GM18508 (cell line): ENCODE measurements around the gene APH1B.
"Not testable (repeated sequence)": the region's sequence is repeated elsewhere in the genome, so short reads cannot be mapped to it uniquely, and the experiment has no call there.

ENCODE experiments used
- ATAC-seq: cut with Tn5 transposase; IDR thresholded peaks from one replicate; pipeline ENCODE4 v1.9.1; 2021; ENCODE audit warnings: moderate number of reproducible peaks; ENCODE audit not compliant: insufficient read depth, unreplicated experiment

The APH1B gene

GRCh38 chr15:63292771-63293170 is 15.4 kb downstream of the APH1B start:
- ATAC-seq, result no peak

GRCh38 chr15:63294359-63294758 is 17.0 kb downstream of the APH1B start:
- ATAC-seq, result no peak

- ATAC-seq, result no peak
These were observed 17.9 kb downstream of the APH1B start for GRCh38 chr15:63295341-63295740.

GRCh38 chr15:63296195-63296594 is 18.8 kb downstream of the APH1B start:
- ATAC-seq, result no peak

- no peak for ATAC-seq
These were observed 22.7 kb downstream of the APH1B start for GRCh38 chr15:63299943-63300575.

- ATAC-seq, result no peak
These were observed 23.7 kb downstream of the APH1B start for GRCh38 chr15:63301088-63301487.

- no peak for ATAC-seq
These were observed 27.9 kb downstream of the APH1B start for GRCh38 chr15:63305260-63305659.

- ATAC-seq, result no peak
These were observed 29.2 kb downstream of the APH1B start for GRCh38 chr15:63306492-63307073.

GRCh38 chr15:63308491-63308890 is 31.1 kb downstream of the APH1B start:
- no peak for ATAC-seq

- no peak for ATAC-seq
These were observed 31.5 kb downstream of the APH1B start for GRCh38 chr15:63308947-63309346.

- no peak for ATAC-seq
These were observed 33.2 kb downstream of the APH1B start for GRCh38 chr15:63310646-63311045.

GRCh38 chr15:63312286-63312685 is 34.9 kb downstream of the APH1B start:
- ATAC-seq, result no peak

- ATAC-seq, result no peak
These were observed 36.4 kb downstream of the APH1B start for GRCh38 chr15:63313825-63314224.

- ATAC-seq, result no peak
These were observed 37.0 kb downstream of the APH1B start for GRCh38 chr15:63314409-63314808.

- ATAC-seq, result no peak
These were observed 40.9 kb downstream of the APH1B start for GRCh38 chr15:63318344-63318743.

GRCh38 chr15:63319065-63319464 is 41.7 kb downstream of the APH1B start:
- no peak for ATAC-seq

GRCh38 chr15:63320446-63320845 is 43.0 kb downstream of the APH1B start:
- not testable (repeated sequence) for ATAC-seq

GRCh38 chr15:63320981-63321380 is 43.6 kb downstream of the APH1B start:
- ATAC-seq, result not testable (repeated sequence)

GRCh38 chr15:63321462-63321861 is 44.1 kb downstream of the APH1B start:
- no peak for ATAC-seq

- no peak for ATAC-seq
These were observed 45.1 kb downstream of the APH1B start for GRCh38 chr15:63322541-63322940.

- no peak for ATAC-seq
These were observed 46.6 kb downstream of the APH1B start for GRCh38 chr15:63323798-63324563.

- ATAC-seq, result no peak
These were observed 47.4 kb downstream of the APH1B start for GRCh38 chr15:63324770-63325169.
